K562 (cell line): ENCODE data around the gene YIPF4. TPM values are rescaled to one million over a fixed set of nuclear protein-coding genes. Genes with fewer than 3 reads are reported as not detected.

Experiments used
- CEBPG ChIP-seq, 3 experiments: fragments of 200-800 bp in 1 of 3; sonication (Bioruptor generic) in 1 of 3; sonication (generic) in 1 of 3; formaldehyde crosslinking in 1 of 3; IDR thresholded peaks in 2 of 3; conservative IDR thresholded peaks in 1 of 3; 2 replicates each; pipeline versions ENCODE4 v1.6.1 to v1.8.0; 2016 to 2022; ENCODE audit warnings: missing compliant biosample characterization in 2 of 3, missing genetic modification characterization in 2 of 3, mild to moderate bottlenecking in 1 of 3, missing genetic modification reagents in 1 of 3
- ETV5 ChIP-seq: sonication (generic); formaldehyde crosslinking; IDR thresholded peaks from 2 replicates; pipeline ENCODE4 v1.4.0; 2020; ENCODE audit warnings: low read depth, mild to moderate bottlenecking, missing genetic modification reagents
- MAX ChIP-seq: sonication (generic); formaldehyde crosslinking; IDR thresholded peaks from 2 replicates; pipeline ENCODE4 v1.9.0; 2022; ENCODE audit warnings: mild to moderate bottlenecking, missing genetic modification reagents
- MEF2D ChIP-seq: conservative IDR thresholded peaks from 2 replicates; pipeline ENCODE4 v1.6.1; 2016; ENCODE audit warnings: low read depth, missing genetic modification characterization, missing compliant biosample characterization
- NCOR1 ChIP-seq: fragments of 450-650 bp; IDR thresholded peaks from 2 replicates; pipeline ENCODE4 v1.6.1; 2016; ENCODE audit warnings: mild to moderate bottlenecking, moderate library complexity
- NFE2L1 ChIP-seq: fragments of 450-650 bp; IDR thresholded peaks from 2 replicates; pipeline ENCODE4 v1.6.1; 2016; ENCODE audit warnings: missing genetic modification characterization, low read depth, mild to moderate bottlenecking, missing compliant biosample characterization, moderate library complexity, borderline replicate concordance
- POLR2B ChIP-seq: fragments of 450-650 bp; IDR thresholded peaks from 2 replicates; pipeline ENCODE4 v1.6.1; 2018; ENCODE audit warnings: low read depth; ENCODE audit not compliant: partially characterized antibody
- RAD21 ChIP-seq, 2 experiments: fragments of 250-450 bp in 1 of 2; fragments of 450-650 bp in 1 of 2; sonication (Bioruptor Pico) in 1 of 2; formaldehyde crosslinking in 1 of 2; IDR thresholded peaks in 1 of 2; conservative IDR thresholded peaks in 1 of 2; 2 replicates each; pipeline versions ENCODE4 v1.4.0 to v1.8.0; 2020 to 2022; ENCODE audit warnings: mild to moderate bottlenecking in 2 of 2, moderate library complexity in 1 of 2
- REST ChIP-seq, 2 experiments: fragments of 450-650 bp; formaldehyde crosslinking in 1 of 2; IDR thresholded peaks; 2 replicates each; pipeline versions ENCODE4 v1.4.0 to v1.6.1; 2014 to 2020; ENCODE audit warnings: mild to moderate bottlenecking in 2 of 2, borderline replicate concordance in 1 of 2, low read depth in 1 of 2
- SMARCB1 ChIP-seq: IDR thresholded peaks from 2 replicates; pipeline ENCODE4 v1.6.1; 2011; ENCODE audit warnings: improper control_type of control experiment, low read depth; ENCODE audit not compliant: insufficient read length
- ZBTB7A ChIP-seq: IDR thresholded peaks from 2 replicates; pipeline ENCODE4 v1.6.1; 2011; ENCODE audit warnings: low read depth, mild to moderate bottlenecking, low read length, moderate library complexity, borderline replicate concordance; ENCODE audit not compliant: control insufficient read depth
- ZFX ChIP-seq: sonication (generic); formaldehyde crosslinking; IDR thresholded peaks from 2 replicates; pipeline ENCODE4 v1.8.0; 2022; ENCODE audit warnings: mild to moderate bottlenecking, missing genetic modification reagents, moderate library complexity
- ZNF121 ChIP-seq: sonication (generic); formaldehyde crosslinking; conservative IDR thresholded peaks from 2 replicates; pipeline ENCODE4 v1.8.0; 2022; ENCODE audit warnings: missing genetic modification reagents
- polyA plus RNA-seq, 8 experiments: library from polyadenylated mRNA; depleted of rRNA in 4 of 8; stranded (reverse) in 5 of 8; unstranded in 3 of 8; fragments of >200 nt; fragmentation: Nextera tagmentation in 2 of 8; fragmentation: Illumina TruSeq in 1 of 8; extraction: Ambion mirVana in 2 of 8; extraction: Trizol in 1 of 8; gene quantifications; 2 replicates each; pipeline versions ENCODE4 v1.2.1 to v1.2.3, GENCODE V29; 2011 to 2014; ENCODE audit warnings: inconsistent platforms in 1 of 8, missing spikeins in 1 of 8
- total RNA-seq, 7 experiments: library from RNA; depleted of rRNA in 6 of 7; stranded (reverse); fragments of >200 nt in 6 of 7; fragmentation: Illumina TruSeq in 2 of 7; extraction: Trizol in 2 of 7; gene quantifications; 2 replicates each; pipeline versions ENCODE4 v1.2.1 to v1.2.3, GENCODE V29; 2011 to 2021; ENCODE audit warnings: low replicate concordance in 1 of 7
- TF ChIP-seq, protein P1 (sequence below): sonication (generic); formaldehyde crosslinking; IDR thresholded peaks from 2 replicates; pipeline ENCODE4 v1.8.0; 2022; ENCODE audit warnings: mild to moderate bottlenecking, missing genetic modification reagents

YIPF4 gene
- total and polyA plus RNA-seq, 9 of the 15 experiments (the other 6 are each of a cell fraction or from before 2014, with no cell fraction given) = 4.9 to 46.9 (median 17.5) TPM

DNA sequence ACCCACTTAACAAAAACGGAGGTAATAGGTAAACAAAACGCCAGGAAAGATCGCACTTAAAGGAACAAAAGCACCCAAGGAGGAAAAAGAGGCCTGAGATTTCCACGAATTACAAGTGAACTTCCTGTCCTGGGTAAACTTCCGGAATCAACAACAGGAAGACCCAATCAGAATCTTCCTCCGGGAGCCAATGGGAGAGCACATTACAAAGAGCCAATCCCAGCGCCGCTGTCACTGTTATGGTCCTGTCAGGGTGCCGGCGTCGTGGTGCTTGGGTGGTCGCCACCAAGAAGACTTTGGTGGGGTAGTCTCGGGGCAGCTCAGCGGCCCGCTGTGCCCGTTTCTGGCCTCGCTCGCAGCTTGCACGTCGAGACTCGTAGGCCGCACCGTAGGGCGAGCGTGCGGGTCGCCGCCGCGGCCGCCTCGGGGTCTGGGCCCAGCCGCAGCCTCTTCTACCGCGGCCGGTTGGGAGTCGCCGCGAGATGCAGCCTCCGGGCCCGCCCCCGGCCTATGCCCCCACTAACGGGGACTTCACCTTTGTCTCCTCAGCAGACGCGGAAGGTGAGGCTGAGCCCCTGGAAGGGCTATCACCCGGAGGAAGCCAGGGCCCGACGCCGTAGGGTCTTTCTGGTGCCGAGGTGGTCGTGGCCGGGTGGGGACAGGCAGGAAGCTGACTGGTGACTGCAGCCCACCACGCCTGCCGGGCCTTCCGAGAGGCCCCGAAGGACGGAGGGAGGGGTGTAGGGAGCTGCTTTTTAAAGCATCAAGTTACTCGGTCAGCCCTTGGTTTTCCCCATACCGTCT, at the start of gene YIPF4 (continued):
- no peak for TF ChIP-seq REST (IDR thresholded peaks at IDR 0.05; ENCODE audit: borderline replicate concordance)
- TF ChIP-seq REST (CRISPR knock-in tag; IDR thresholded peaks at IDR 0.05; ENCODE audit: low read depth) = no peak
- TF ChIP-seq CEBPG (CRISPR knock-in tag; IDR thresholded peaks at IDR 0.05) = peak; percentile 13; the same call in 1 of the 2 replicates
- TF ChIP-seq CEBPG (tag; conservative IDR thresholded peaks at IDR 0.05 in 1 of 2, IDR thresholded peaks at IDR 0.05 in 1 of 2) = no peak
- no peak for TF ChIP-seq RAD21 (CRISPR knock-in tag; conservative IDR thresholded peaks at IDR 0.05 in 1 of 2, IDR thresholded peaks at IDR 0.05 in 1 of 2)
- TF ChIP-seq SMARCB1 = no peak
- peak; percentile 33; the same call in 1 of the 2 replicates for TF ChIP-seq NCOR1
- TF ChIP-seq ETV5 (CRISPR knock-in tag) = no peak; the same call in 1 of the 2 replicates
- TF ChIP-seq ZFX (CRISPR knock-in tag) = peak; percentile 100
- peak; percentile 78 for TF ChIP-seq POLR2B
- peak; percentile 69 for TF ChIP-seq MAX
- TF ChIP-seq ZNF121 (CRISPR knock-in tag) = no peak
- TF ChIP-seq ZBTB7A = peak; percentile 80; the same call in 1 of the 2 replicates
- no peak for TF ChIP-seq MEF2D (tag)
- no peak for TF ChIP-seq NFE2L1 (tag)
- TF ChIP-seq, protein P1, sequence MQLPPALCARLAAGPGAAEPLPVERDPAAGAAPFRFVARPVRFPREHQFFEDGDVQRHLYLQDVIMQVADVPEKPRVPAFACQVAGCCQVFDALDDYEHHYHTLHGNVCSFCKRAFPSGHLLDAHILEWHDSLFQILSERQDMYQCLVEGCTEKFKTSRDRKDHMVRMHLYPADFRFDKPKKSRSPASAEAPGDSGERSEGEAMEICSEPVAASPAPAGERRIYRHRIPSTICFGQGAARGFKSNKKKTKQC (CRISPR knock-in tag) = peak; percentile 92
